Stimulated activated CD8-positive, alpha-beta memory T cell treated with anti-CD3 and anti-CD28 coated beads, Interleukin-2, amount 100 ng/mL, for 1 hour (primary cell): ENCODE data around the gene CYP2W1.

Experiments used
- DNase-seq, 2 donors: peaks; one replicate each; pipeline ENCODE4 v3.0.0-alpha.2; 2020; ENCODE audit warnings: low read depth in 2 of 2

CYP2W1 gene

DNA sequence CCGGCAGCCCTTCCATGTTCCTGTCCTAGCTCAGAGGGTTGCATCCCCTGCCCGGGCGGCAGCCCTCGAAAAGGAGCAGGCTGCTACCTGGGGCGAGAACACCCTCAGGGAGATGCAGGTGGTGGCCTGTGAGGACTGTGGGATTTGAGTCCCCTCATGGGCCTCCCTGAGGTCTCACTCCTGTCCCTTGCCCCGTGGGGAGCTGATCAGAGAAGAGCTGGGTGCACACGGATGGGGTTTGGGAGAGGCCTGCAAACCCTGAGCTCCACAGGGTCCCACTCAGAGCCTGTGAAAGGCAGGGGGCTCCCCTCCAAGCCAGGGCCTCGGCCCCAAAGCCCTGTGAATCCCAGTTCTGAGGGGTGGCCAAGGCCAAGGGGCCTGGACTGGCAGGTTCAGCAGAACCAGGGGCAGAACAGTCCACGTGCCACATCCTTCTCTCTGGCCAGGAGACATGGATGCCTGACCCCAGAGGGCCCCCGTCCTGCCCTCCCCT is 424 bp upstream of the CYP2W1 start:
- no peak for DNase-seq

GRCh38 chr7:983616-984071 is 663 bp downstream of the CYP2W1 start:
- DNase-seq: no peak

GRCh38 chr7:984361-985126 is 1.6 kb downstream of the CYP2W1 start:
- no peak for DNase-seq

GRCh38 chr7:985127-985416 is 2.1 kb downstream of the CYP2W1 start:
- no peak for DNase-seq

- no peak for DNase-seq
Observed at GRCh38 chr7:985915-986741, 3.1 kb downstream of the CYP2W1 start.

DNA sequence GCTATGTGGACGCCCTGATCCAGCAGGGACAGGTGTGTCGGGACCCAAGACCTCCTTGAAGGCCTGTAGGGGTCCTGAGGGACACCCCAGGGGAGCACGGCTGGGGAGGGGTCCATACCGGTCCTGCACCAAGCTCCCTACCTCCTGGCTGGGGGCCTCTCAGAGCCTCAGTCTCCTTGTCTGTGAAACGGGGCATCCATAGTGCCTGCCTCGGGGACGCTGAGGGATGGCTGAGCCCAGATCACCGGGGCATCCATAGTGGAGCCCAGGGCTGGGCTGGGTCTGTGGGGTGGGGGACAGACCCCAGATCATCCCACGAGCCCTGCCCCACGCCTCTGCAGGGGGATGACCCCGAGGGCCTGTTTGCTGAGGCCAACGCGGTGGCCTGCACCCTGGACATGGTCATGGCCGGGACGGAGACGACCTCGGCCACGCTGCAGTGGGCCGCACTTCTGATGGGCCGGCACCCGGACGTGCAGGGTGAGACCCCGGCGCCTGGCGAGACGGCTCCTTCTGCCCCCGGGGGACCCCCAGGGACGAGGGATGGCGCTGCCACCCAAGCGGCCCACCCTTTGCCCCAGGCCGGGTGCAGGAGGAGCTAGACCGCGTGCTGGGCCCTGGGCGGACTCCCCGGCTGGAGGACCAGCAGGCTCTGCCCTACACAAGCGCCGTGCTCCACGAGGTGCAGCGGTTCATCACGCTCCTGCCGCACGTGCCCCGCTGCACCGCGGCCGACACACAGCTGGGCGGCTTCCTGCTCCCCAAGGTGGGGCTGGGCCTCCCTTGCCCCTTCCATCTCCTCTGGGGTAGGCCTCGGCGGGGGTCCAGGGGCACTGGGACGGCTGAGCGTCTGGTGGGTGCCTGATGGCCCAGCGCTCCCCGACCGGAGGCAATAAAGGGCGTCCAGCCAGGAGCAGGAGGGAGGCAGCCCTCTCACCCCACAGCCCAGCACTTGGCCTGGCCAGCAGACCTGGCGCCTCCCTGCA is 4.1 kb downstream of the CYP2W1 start:
- DNase-seq: no peak

- DNase-seq: no peak
Observed at GRCh38 chr7:987909-988308, 4.9 kb downstream of the CYP2W1 start.

DNA sequence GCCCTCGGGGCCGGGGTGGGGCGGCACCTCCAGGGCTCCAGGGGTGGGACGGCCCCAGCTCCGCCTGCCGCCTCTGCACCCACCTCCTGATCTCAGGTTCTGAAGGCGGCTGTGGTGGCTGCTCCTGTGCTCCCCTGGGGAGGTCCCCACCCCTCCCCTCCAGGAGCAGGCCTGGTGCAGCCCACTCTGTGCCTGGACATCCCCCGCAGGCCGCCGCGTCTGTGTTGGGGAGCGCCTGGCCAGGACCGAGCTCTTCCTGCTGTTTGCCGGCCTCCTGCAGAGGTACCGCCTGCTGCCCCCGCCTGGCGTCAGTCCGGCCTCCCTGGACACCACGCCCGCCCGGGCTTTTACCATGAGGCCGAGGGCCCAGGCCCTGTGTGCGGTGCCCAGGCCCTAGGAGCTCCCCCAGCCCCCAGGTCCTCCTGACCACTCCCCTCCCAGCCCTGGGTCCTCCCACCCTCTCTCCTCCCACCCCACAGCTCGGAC is 5.5 kb downstream of the CYP2W1 start:
- no peak for DNase-seq

DNA sequence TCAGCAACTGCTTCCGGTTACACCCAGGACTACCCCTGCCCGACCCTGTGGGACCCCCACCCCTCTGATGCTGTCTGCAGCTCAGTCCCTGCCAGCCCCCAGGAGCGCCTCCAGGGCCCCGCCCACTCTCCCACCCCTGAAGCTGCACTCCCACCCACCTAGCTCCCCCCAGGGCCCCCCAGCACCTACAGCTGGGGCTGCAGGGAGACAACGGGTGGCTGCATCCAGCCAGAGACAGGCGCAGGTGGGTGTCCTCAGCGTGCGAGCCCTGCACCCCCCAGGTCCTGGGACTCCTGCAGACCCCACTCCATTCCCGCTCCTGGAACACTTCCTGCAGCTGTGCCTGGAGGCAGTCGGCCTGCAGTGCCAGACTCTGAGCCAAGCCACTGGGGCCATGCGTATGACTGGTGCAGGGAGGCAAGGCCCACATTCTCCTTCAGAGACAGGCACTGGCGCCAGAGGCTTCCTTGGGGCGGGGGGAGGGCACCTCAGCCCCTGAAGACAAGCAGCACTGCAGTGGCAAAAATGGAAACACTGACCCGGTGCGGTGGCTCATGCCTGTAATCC is 6.1 kb downstream of the CYP2W1 start:
- DNase-seq: no peak

GRCh38 chr7:990352-990932 is 7.5 kb downstream of the CYP2W1 start:
- no peak for DNase-seq

DNA sequence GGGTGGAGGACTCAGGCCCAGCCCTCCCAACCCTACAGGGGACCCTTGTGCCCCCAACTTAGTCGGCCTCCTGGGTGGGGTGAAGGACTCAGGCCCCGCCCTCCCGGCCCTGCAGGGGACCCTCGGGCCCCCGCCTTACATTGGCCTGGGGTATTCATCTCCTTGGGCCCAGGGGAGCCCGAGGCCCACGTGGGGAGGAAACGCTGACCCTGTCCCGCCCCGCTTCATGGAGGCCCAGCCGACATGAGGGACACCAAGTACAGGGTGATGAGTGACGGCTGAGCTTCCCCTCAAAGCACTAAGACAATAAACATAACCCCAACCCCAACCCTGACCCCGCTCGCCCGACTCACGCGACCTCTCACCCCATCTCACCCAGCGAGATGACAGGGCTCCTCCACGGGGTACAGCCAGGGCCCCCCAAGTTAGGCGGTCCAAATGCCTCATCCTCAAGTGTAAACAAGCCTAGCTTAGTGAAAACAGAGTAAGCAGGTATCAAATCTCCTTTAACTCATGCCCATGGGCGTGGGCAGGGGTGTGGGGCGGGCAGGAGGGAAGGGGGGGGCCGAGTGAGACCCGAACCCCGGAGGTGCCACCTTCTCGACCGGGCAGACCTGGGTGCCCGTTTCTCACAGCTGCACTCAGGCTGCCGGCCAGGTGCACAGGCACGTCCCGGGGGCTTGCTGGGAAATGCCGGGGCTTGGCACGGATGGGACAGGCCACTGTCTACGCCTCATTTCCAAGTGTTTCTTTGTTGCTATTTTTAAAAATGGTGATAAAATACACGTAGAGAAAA is 8.2 kb downstream of the CYP2W1 start:
- DNase-seq: no peak

DNA sequence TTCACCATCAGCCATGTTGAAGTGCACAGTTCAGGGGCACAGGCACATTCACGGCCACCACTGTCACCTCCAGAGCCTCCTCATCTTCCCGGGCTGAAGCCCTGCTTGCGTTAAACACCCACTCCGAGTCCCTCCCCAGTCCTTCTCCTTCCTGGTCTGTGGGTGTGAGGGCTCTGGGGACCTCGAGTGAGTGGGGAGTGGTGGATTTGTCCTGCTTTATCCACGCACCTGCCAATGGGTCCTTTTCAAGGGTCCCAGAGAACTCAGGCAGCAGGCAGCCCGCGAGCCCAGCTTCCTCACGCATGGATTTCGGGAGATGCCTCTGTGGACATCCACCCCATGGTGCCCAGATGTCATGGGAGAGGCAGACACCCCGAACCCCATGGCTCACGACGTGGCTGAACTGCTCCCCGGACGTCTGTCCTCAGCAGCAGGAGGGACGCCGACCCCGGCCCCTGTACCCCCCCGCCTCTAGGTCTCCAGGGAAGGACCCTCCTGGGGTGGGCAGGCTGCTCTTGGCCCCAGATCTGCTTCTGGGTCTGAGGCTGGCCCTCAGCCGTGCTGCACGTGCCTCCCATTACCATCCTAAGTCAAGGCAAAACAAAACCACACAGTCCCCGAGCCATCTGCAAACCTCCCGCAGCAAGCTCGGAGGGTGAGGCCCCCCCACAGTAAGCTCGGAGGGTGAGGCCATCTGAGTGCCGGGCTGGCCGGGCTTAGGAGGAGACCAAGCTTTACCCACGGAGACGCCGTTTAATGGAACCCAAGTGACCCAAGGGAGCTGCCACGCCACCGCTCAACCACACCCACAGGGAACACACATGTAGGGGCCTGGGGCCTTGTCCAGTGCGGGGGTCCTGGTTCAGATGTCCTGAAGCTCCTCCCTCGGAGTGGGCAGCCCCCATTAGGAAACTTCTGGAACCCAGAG is 9.0 kb downstream of the CYP2W1 start:
- no peak for DNase-seq

GRCh38 chr7:992709-993607 is 10.0 kb downstream of the CYP2W1 start:
- DNase-seq: peak; percentile 88 to 90

GRCh38 chr7:994592-995308 is 11.8 kb downstream of the CYP2W1 start:
- DNase-seq: no peak

GRCh38 chr7:995571-995970 is 12.6 kb downstream of the CYP2W1 start:
- no peak for DNase-seq

DNA sequence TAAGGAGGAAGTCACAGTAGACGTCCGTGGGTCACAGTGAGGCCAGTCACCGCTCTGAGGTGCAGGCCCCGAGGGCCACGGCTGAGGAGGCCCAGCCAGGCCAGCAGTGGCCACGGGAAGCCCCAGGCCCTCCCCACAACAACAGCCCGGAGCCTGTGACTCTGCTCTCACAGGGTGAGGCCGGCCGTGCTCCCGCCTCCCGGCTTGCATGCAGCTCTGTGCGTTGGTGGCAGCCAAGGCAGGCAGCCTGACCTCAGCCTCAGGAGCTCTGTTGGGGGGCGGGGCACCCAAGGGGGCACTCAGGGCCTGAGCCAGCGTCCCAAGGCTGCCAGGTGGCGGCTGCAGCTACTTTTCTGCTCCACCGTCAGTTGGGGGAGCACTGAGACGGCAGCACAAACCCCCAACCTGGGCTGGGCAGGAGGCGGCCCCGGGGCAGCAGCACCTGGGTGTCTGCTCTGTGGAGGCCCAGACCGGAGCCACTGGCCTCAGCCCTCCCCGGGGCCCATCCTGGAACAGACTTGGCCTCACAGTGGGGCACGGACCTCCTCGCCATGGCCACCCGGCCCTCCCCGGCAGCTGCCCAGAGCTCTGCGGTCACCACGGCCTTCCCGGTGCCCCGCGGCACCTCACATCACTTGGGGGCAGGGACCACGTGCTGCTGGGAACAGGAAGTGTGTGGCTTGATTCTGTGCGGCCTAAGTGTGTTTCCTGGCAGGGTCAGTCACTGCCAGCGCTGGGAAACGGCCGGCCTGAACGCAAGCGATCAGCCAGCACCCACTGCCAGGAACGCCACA is 13.3 kb downstream of the CYP2W1 start:
- no peak for DNase-seq
